OCI-LY3 (cell line): ENCODE results near the gene THEM5.

Experiments
- H2AFZ ChIP-seq: fragments of 200-600, 300-600 bp; shearing (Covaris generic); 2 replicates; pipeline ENCODE4 v1.6.0; 2014; ENCODE audit warnings: antibody characterized with exemption, low read depth, low read length
- H3K27ac ChIP-seq: fragments of 200-600, 300-600 bp; sonication (generic); 2 replicates; pipeline ENCODE4 v1.5.1; 2014; ENCODE audit warnings: mild to moderate bottlenecking, low read length, moderate library complexity, mixed read lengths
- H3K27me3 ChIP-seq: fragments of 200-600, 300-600 bp; sonication (generic); 2 replicates; pipeline ENCODE4 v1.6.1; 2014; ENCODE audit warnings: low read depth, low read length, mixed read lengths
- H3K36me3 ChIP-seq: fragments of 200-600, 300-600 bp; sonication (generic); replicated peaks from 2 replicates; pipeline ENCODE3; 2014; ENCODE audit warnings: low read depth, low read length, mixed read lengths
- H3K4me1 ChIP-seq: fragments of 300-600, 200-600 bp; sonication (generic); 2 replicates; pipeline ENCODE4 v1.6.1; 2014; ENCODE audit warnings: low read length, mixed read lengths
- H3K4me2 ChIP-seq: fragments of 200-600, 300-600 bp; sonication (generic); 2 replicates; pipeline ENCODE4 v1.6.1; 2014; ENCODE audit warnings: low read length, mixed read lengths
- H3K4me3 ChIP-seq: fragments of 300-600, 200-600 bp; sonication (generic); 2 replicates; pipeline ENCODE4 v1.5.1; 2014; ENCODE audit warnings: antibody characterized with exemption, mild to moderate bottlenecking, low read length, moderate library complexity
- H3K79me2 ChIP-seq: fragments of 300-600, 200-600 bp; shearing (Covaris generic); 2 replicates; pipeline ENCODE4 v1.6.1; 2014; ENCODE audit warnings: mild to moderate bottlenecking, low read length, mixed read lengths
- H3K9ac ChIP-seq: fragments of 300-600, 200-600 bp; shearing (Covaris generic); 2 replicates; pipeline ENCODE4 v1.6.0; 2014; ENCODE audit warnings: mild to moderate bottlenecking, low read length, moderate library complexity
- H3K9me3 ChIP-seq: fragments of 200-600, 300-600 bp; shearing (Covaris generic); 2 replicates; pipeline ENCODE4 v1.6.1; 2014; ENCODE audit warnings: low read length, mixed read lengths; ENCODE audit not compliant: insufficient read depth
- H4K20me1 ChIP-seq: fragments of 200-600, 300-600 bp; sonication (generic); 2 replicates; pipeline ENCODE4 v1.6.1; 2016; ENCODE audit warnings: low read length, mixed read lengths; ENCODE audit not compliant: insufficient read depth
- EZH2phosphoT487 ChIP-seq: fragments of 200-600 bp; shearing (Covaris generic); IDR thresholded peaks from 2 replicates; pipeline ENCODE4 v1.6.1; 2018; ENCODE audit warnings: antibody characterized with exemption, mixed run types, low read depth
- TF ChIP-seq, protein P1 (sequence below): fragments of 200-600, 300-600 bp; sonication (generic); IDR thresholded peaks from 2 replicates; pipeline ENCODE4 v1.5.1; 2014; ENCODE audit warnings: antibody characterized with exemption, low read length, low read depth

Gene THEM5

GRCh38 chr1:151854658-151855057 lies 1.1 kb upstream of the THEM5 start:
- no peaks in the 10 kb centered on the region for H3K36me3 ChIP-seq
- H2AFZ ChIP-seq, result no peak overlapping the region
- H3K4me2 ChIP-seq, result no peak overlapping the region
- TF ChIP-seq, protein P1, sequence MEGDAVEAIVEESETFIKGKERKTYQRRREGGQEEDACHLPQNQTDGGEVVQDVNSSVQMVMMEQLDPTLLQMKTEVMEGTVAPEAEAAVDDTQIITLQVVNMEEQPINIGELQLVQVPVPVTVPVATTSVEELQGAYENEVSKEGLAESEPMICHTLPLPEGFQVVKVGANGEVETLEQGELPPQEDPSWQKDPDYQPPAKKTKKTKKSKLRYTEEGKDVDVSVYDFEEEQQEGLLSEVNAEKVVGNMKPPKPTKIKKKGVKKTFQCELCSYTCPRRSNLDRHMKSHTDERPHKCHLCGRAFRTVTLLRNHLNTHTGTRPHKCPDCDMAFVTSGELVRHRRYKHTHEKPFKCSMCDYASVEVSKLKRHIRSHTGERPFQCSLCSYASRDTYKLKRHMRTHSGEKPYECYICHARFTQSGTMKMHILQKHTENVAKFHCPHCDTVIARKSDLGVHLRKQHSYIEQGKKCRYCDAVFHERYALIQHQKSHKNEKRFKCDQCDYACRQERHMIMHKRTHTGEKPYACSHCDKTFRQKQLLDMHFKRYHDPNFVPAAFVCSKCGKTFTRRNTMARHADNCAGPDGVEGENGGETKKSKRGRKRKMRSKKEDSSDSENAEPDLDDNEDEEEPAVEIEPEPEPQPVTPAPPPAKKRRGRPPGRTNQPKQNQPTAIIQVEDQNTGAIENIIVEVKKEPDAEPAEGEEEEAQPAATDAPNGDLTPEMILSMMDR, result no peak
- TF ChIP-seq EZH2phosphoT487, result no peak
- no peak overlapping the region for H3K27ac ChIP-seq
- H3K4me3 ChIP-seq, result no peak overlapping the region
- H3K27me3 ChIP-seq, result peaks cover 12% of the 10 kb centered on the region; the same call in 1 of the 2 replicates
- H3K4me1 ChIP-seq, result peaks cover 19% of the 10 kb centered on the region
- H3K9ac ChIP-seq, result no peak overlapping the region
- no peaks in the 10 kb centered on the region for H3K79me2 ChIP-seq
- H4K20me1 ChIP-seq, result no peaks in the 10 kb centered on the region
- no peaks in the 10 kb centered on the region for H3K9me3 ChIP-seq

- peaks cover 8% of the 10 kb centered on the region; the same call in 1 of the 2 replicates for H3K4me1 ChIP-seq
- H3K27ac ChIP-seq, result no peak overlapping the region
- H3K9me3 ChIP-seq, result no peaks in the 10 kb centered on the region
- H3K9ac ChIP-seq, result no peak overlapping the region
- no peaks in the 10 kb centered on the region for H4K20me1 ChIP-seq
- H3K4me2 ChIP-seq, result no peak overlapping the region
- peaks cover 12% of the 10 kb centered on the region; the same call in 1 of the 2 replicates for H3K27me3 ChIP-seq
- TF ChIP-seq EZH2phosphoT487, result no peak
- TF ChIP-seq, protein P1, result no peak
- no peaks in the 10 kb centered on the region for H3K36me3 ChIP-seq
- no peak overlapping the region for H2AFZ ChIP-seq
- no peaks in the 10 kb centered on the region for H3K79me2 ChIP-seq
- H3K4me3 ChIP-seq, result no peak overlapping the region
These were observed 779 bp downstream of the THEM5 start for GRCh38 chr1:151852733-151853132.

DNA sequence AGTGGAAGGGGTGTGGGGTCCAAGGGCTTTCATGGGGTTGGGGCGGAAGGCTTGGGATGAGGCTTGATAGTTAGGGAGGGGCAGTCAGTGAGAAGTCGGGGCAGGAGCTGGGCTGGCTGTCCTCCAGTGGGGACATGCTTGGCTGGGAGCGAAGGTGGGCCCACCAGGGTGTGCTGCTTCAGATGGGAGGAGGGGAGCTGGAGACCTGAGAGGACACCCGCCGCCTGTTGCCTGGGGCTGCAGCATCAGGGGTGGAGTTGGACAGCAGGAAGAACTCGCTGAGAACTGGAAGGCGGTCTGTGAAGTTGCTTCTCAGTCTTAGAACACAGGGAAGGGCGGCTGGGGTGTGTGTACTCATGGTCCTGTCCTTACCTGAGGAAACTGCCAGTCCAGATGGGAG lies 1.6 kb downstream of the THEM5 start:
- H3K27me3 ChIP-seq, result peaks cover 12% of the 10 kb centered on the region; the same call in 1 of the 2 replicates

DNA sequence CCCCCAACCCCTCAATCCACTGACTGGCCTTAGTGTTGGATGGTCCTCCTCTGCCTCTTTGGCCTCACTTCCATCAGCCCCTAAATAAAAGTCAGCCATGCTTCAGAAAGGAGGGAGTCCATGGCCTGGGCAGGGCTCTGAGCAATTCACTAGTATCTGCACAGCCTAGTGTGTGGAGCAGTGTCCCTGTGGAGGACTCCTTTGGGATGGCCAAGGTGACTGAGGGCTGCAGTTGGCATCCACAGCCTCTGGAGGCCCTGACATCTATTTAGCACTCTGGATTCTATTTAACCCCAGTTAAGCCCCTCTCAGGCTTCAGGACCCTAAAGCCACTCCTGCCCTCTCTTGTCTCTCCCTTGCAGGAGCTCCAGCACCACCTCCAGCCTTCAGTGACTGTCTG lies 3.6 kb downstream of the THEM5 start:
- Histone ChIP-seq H3K4me3 (no peak overlapping the region), H2AFZ (no peak overlapping the region), H3K36me3 (no peaks in the 10 kb centered on the region), H3K27me3 (peaks cover 12% of the 10 kb centered on the region; the same call in 1 of the 2 replicates), H3K9ac (no peak overlapping the region), H3K4me1 (peaks cover 18% of the 10 kb centered on the region), H4K20me1 (no peaks in the 10 kb centered on the region), H3K27ac (no peak overlapping the region), H3K4me2 (no peak overlapping the region), H3K79me2 (no peaks in the 10 kb centered on the region), H3K9me3 (no peaks in the 10 kb centered on the region)
- TF ChIP-seq, protein P1, result no peak
- TF ChIP-seq EZH2phosphoT487, result no peak

More for the DNA sequence above, 1.6 kb downstream of the THEM5 start:
- no peak overlapping the region for H2AFZ ChIP-seq
- no peaks in the 10 kb centered on the region for H3K79me2 ChIP-seq
- no peak for TF ChIP-seq EZH2phosphoT487
- TF ChIP-seq, protein P1, result no peak
- no peak overlapping the region for H3K4me2 ChIP-seq
- H3K4me3 ChIP-seq, result no peak overlapping the region
- H3K9me3 ChIP-seq, result no peaks in the 10 kb centered on the region
- H4K20me1 ChIP-seq, result no peaks in the 10 kb centered on the region
- peaks cover 8% of the 10 kb centered on the region for H3K4me1 ChIP-seq
- no peaks in the 10 kb centered on the region for H3K36me3 ChIP-seq
- no peak overlapping the region for H3K9ac ChIP-seq
- no peak overlapping the region for H3K27ac ChIP-seq
